NB4 (cell line): ENCODE data around the gene BCAR3.
"Not testable (repeated sequence)": the region's sequence is repeated elsewhere in the genome, so short reads cannot be mapped to it uniquely, and the experiment has no call there.

Experiments used
- DNase-seq: peaks from one replicate; pipeline ENCODE4 v3.0.0; 2010; ENCODE audit warnings: low read depth
- H3K4me3 ChIP-seq: one replicate; pipeline ENCODE4 v1.5.1; 2011; ENCODE audit warnings: mild to moderate bottlenecking, low read depth, low read length, moderate library complexity
- CTCF ChIP-seq: IDR thresholded peaks from one replicate; pipeline ENCODE4 v1.5.1; 2012; ENCODE audit warnings: low read depth, low read length
- MAX ChIP-seq: IDR thresholded peaks from 2 replicates; pipeline ENCODE4 v1.6.1; 2011; ENCODE audit warnings: low read depth, low read length
- MYC ChIP-seq: IDR thresholded peaks from 2 replicates; pipeline ENCODE4 v1.6.1; 2011; ENCODE audit warnings: low read depth, low read length
- POLR2A ChIP-seq: IDR thresholded peaks from 2 replicates; pipeline ENCODE4 v1.6.1; 2011; ENCODE audit warnings: mild to moderate bottlenecking; ENCODE audit not compliant: insufficient read length; ENCODE audit errors: extremely low read depth

BCAR3 gene

GRCh38 chr1:93653656-93654055, 28.0 kb downstream of the BCAR3 start:
- TF ChIP-seq CTCF, result no peak
- TF ChIP-seq POLR2A, result no peak
- no peak overlapping the region for H3K4me3 ChIP-seq
- DNase-seq, result no peak

- DNase-seq, result no peak
- no peak overlapping the region for H3K4me3 ChIP-seq
- TF ChIP-seq MAX (no peak), POLR2A (no peak), MYC (no peak), CTCF (no peak)
Measured at GRCh38 chr1:93652323-93652949, 29.2 kb downstream of the BCAR3 start.

- H3K4me3 ChIP-seq, result no peak overlapping the region
- TF ChIP-seq POLR2A (no peak), MAX (no peak), CTCF (no peak), MYC (no peak)
- DNase-seq, result no peak
Measured at GRCh38 chr1:93651695-93652094, 29.9 kb downstream of the BCAR3 start.

GRCh38 chr1:93650159-93650558, 31.5 kb downstream of the BCAR3 start:
- H3K4me3 ChIP-seq, DNase-seq: not testable (repeated sequence)

GRCh38 chr1:93649231-93649630, 32.4 kb downstream of the BCAR3 start:
- DNase-seq, result no peak
- TF ChIP-seq POLR2A, result no peak
- TF ChIP-seq MAX, result no peak
- TF ChIP-seq CTCF, result no peak
- TF ChIP-seq MYC, result no peak
- no peak overlapping the region for H3K4me3 ChIP-seq

- TF ChIP-seq MYC, result no peak
- TF ChIP-seq POLR2A, result no peak
- TF ChIP-seq MAX, result no peak
- no peak for TF ChIP-seq CTCF
- H3K4me3 ChIP-seq, result no peak overlapping the region
- no peak for DNase-seq
Measured at GRCh38 chr1:93648656-93649055, 33.0 kb downstream of the BCAR3 start.
